ENCODE results near the gene SLC30A2.

GRCh38 chr1:26031196-26031595 is 14.7 kb downstream of the SLC30A2 start:
- no peak for TF ChIP-seq POLR2A (IDR thresholded peaks at IDR 0.05)
- TF ChIP-seq, protein P1, sequence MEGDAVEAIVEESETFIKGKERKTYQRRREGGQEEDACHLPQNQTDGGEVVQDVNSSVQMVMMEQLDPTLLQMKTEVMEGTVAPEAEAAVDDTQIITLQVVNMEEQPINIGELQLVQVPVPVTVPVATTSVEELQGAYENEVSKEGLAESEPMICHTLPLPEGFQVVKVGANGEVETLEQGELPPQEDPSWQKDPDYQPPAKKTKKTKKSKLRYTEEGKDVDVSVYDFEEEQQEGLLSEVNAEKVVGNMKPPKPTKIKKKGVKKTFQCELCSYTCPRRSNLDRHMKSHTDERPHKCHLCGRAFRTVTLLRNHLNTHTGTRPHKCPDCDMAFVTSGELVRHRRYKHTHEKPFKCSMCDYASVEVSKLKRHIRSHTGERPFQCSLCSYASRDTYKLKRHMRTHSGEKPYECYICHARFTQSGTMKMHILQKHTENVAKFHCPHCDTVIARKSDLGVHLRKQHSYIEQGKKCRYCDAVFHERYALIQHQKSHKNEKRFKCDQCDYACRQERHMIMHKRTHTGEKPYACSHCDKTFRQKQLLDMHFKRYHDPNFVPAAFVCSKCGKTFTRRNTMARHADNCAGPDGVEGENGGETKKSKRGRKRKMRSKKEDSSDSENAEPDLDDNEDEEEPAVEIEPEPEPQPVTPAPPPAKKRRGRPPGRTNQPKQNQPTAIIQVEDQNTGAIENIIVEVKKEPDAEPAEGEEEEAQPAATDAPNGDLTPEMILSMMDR (IDR thresholded peaks at IDR 0.05 in 8 of 11, conservative IDR thresholded peaks at IDR 0.05 in 3 of 11) = no peak

Data from spleen (tissue), 7 donors.